Activated B cell treated with CpG ODN at 0.5 μM for 24 hours (primary cell): ENCODE data around the gene PNPLA7. TPM values are rescaled to one million over a fixed set of nuclear protein-coding genes. Genes with fewer than 3 reads are reported as not detected.

ENCODE experiments used
- ATAC-seq: fragments of 200-7000 bp; cut with Tn5 transposase; one replicate; pipeline ENCODE4 v1.10.0; 2021; ENCODE audit warnings: low read depth, mild to moderate bottlenecking, moderate library complexity
- CTCF ChIA-PET: fragments of 350-600 bp; sonication (Branson Sonifier 250); formaldehyde crosslinking; loops from one replicate; lab custom pipeline; 2021; ENCODE audit warnings: antibody characterized with exemption; lab: Charles Lee
- POLR2A ChIA-PET: fragments of 350-600 bp; sonication (Branson Sonifier 250); formaldehyde crosslinking; loops from one replicate; lab custom pipeline; 2021; ENCODE audit warnings: antibody characterized with exemption; lab: Charles Lee
- DNase-seq: peaks from one replicate; pipeline ENCODE4 v3.0.0; 2022
- H3K27ac Mint-ChIP-seq: one replicate; pipeline ENCODE4 v1.8.0; 2020; ENCODE audit warnings: mixed read lengths
- H3K27me3 Mint-ChIP-seq: one replicate; pipeline ENCODE4 v1.8.0; 2021; ENCODE audit warnings: mixed read lengths
- H3K36me3 Mint-ChIP-seq: one replicate; pipeline ENCODE4 v1.8.0; 2021; ENCODE audit warnings: low read depth, mixed read lengths
- H3K4me1 Mint-ChIP-seq: one replicate; pipeline ENCODE4 v1.8.0; 2021; ENCODE audit warnings: mixed read lengths
- H3K4me3 Mint-ChIP-seq: one replicate; pipeline ENCODE4 v1.8.0; 2020; ENCODE audit warnings: mild to moderate bottlenecking, mixed read lengths
- H3K9me3 Mint-ChIP-seq: one replicate; pipeline ENCODE4 v1.8.0; 2020; ENCODE audit warnings: mixed read lengths
- intact Hi-C: fragments of 100-400 bp; cut with micrococcal nuclease; formaldehyde crosslinking; loops from one replicate; pipeline ENCODE4 v1.15.1; 2024
- total RNA-seq: library from RNA; stranded (reverse); gene quantifications from 2 replicates; pipeline ENCODE4 v1.2.3, GENCODE V29; 2022
- TF ChIP-seq, protein P1 (sequence below): fragments of 200-600 bp; IDR thresholded peaks from one replicate; pipeline ENCODE4 v1.8.0; 2022; ENCODE audit warnings: antibody characterized with exemption, mild to moderate bottlenecking

PNPLA7 gene
- total RNA-seq, 1 donor from 2014 or later: 5.5 TPM

DNA sequence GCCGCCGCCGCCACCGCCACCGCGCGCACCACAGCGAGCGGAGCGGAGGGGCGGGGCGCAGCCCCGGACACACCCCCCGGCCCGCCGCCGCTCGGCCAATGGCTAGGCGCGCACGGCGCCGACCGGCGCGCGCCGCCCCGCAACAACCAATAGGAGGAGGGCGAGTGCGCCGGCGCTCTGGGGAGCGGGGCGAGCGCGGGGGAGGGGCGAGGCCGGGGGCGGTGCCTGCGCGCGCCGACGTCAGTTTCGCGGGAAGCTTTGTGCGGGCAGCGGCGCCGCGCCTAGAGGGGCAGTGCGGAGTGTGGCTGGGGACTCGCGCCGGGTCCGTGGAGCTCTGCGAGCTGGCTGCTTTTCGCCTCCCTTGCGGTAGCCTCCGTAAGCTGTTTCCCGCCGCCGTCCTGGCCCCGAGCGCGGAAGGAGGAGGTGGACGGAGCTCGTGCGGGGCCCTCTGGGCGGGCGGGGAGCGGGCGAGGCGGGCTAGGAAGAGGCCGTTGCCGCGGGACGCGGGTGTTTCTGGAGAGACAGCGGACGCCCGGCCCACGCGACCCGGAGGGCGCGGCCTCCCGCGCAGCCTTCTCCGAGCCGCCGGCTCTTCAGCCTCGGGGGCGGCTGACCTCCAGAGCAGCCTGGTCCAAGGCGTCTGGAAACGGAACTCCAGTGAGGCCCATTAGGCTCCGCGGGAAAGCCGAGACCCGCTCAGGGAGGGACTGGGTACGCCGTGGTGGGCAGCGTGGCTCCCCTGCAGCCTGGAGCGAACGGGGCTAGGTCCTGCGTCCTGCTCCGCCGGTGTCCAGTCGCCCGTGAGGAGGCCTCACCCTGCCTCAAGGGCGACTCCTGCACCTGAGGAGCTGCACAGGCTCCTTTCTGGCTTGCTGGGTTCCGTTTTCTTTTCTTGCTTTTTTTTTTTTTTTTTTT, 40.5 kb upstream of the PNPLA7 start, which contains the start of gene ZMYND19:
Gene ZMYND19 (minus strand): TSS at position 44 of the 915 bp plus-strand sequence. CDS start 249 bp downstream, outside the sequence.
- Mint-ChIP-seq H3K36me3 (peaks cover 27% of the 10 kb centered on the region), H3K9me3 (no peaks in the 10 kb centered on the region), H3K27ac (peak within 1 kb of the TSS; percentile 92), H3K4me3 (peak within 1 kb of the TSS; percentile 98), H3K27me3 (peaks cover 1% of the 10 kb centered on the region), H3K4me1 (peaks cover 6% of the 10 kb centered on the region)
- TF ChIP-seq, protein P1, sequence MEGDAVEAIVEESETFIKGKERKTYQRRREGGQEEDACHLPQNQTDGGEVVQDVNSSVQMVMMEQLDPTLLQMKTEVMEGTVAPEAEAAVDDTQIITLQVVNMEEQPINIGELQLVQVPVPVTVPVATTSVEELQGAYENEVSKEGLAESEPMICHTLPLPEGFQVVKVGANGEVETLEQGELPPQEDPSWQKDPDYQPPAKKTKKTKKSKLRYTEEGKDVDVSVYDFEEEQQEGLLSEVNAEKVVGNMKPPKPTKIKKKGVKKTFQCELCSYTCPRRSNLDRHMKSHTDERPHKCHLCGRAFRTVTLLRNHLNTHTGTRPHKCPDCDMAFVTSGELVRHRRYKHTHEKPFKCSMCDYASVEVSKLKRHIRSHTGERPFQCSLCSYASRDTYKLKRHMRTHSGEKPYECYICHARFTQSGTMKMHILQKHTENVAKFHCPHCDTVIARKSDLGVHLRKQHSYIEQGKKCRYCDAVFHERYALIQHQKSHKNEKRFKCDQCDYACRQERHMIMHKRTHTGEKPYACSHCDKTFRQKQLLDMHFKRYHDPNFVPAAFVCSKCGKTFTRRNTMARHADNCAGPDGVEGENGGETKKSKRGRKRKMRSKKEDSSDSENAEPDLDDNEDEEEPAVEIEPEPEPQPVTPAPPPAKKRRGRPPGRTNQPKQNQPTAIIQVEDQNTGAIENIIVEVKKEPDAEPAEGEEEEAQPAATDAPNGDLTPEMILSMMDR: no peak
- peak; percentile 95 for DNase-seq
- peak; percentile 96 for ATAC-seq
- ChIA-PET POLR2A (interaction anchor here (0.6 to 1.8 kb wide), 11 partner anchors 10 to 56 kb away, joined by 3 to 9 read pairs (median 6); partner anchors contain the start of genes ARRDC1, EHMT1 and MRPL41), CTCF (interaction anchor here (1.8 kb wide), 1 partner anchor 12 kb away, joined by 5 read pairs; the partner anchor contains the start of gene DPH7)
- intact Hi-C loops: loop anchor here (1.0 to 5.0 kb wide), 2 partner anchors 15 to 38 kb away; partner anchors contain the start of genes ARRDC1, MRPL41 and PNPLA7

DNA sequence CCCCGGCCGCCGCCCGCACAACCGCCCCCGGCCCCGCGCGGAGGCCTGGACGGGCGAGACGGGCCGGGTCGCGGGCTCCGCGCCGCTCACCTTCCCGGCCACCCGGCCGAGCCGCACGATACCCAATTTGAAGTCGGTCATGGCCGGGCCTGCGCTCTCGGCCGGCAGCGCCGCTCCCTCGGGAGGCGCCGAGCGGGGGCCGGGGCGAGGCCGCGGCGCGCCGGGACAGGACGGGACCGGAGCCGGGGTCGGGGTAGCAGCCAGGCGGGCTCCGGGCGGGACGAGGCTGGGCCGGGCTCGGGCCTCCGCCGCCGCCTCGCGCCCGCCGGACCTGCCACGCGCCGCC, 39.9 kb upstream of the PNPLA7 start:
- no peak for ATAC-seq
- TF ChIP-seq, protein P1: no peak
- POLR2A ChIA-PET: interaction anchor here (0.8 to 1.6 kb wide), 7 partner anchors 11 to 38 kb away, joined by 3 to 9 read pairs (median 6); partner anchors contain the start of genes ARRDC1, EHMT1 and MRPL41

DNA sequence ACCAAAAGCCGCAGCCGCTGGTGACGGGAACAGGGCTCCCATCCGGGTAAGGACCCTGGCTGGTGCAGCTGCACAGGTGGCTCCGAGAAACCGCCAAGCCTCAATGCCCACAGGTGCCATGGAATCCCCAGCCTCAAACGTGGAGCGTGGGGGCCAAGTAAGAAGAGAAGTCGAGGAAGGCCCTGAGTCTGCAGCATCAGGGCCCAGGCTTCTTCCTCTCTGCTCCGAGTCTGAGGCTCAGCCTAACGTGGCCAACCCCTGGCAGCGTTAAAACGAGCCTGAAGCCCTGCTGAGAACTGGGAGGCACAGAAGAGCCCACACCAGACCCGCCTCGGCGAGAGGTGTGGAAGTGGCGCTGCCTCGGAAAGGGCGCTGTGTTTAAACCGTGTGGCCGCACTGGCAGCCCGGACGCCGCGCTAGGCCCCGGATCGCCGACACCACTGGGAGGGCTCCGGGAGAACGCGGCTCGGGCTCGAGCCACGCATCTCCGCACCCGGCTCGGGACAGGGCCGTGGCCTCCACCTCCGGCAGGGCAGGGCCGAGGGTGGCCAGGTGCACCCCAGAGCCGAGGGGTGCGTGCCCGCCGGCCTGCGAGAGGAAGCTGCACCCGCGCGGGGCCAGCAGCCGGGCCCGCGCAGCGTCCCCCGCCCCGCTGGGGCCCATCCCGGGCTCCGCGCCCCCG, 39.4 kb upstream of the PNPLA7 start:
- ATAC-seq (no peak), DNase-seq (peak; percentile 34)
- peaks cover 33% of the 10 kb centered on the region for H3K36me3 Mint-ChIP-seq
- ChIA-PET CTCF (interaction anchor here (1.3 kb wide), 1 partner anchor 10 kb away, joined by 6 read pairs; the partner anchor contains the start of gene DPH7), POLR2A (no interaction called here)
- H3K27ac Mint-ChIP-seq: peak overlapping the region; percentile 46
- no peaks in the 10 kb centered on the region for H3K9me3 Mint-ChIP-seq
- intact Hi-C loops: loop anchor here (1.0 to 5.0 kb wide), 2 partner anchors 16 to 37 kb away; partner anchors contain the start of genes ARRDC1, MRPL41 and PNPLA7
- TF ChIP-seq, protein P1: no peak
- H3K27me3 Mint-ChIP-seq: peaks cover 1% of the 10 kb centered on the region
- peak overlapping the region; percentile 79 for H3K4me3 Mint-ChIP-seq
- peaks cover 6% of the 10 kb centered on the region for H3K4me1 Mint-ChIP-seq

More for the DNA sequence above, 39.9 kb upstream of the PNPLA7 start:
- no peak overlapping the region for H3K27ac Mint-ChIP-seq
- no peak overlapping the region for H3K4me3 Mint-ChIP-seq
- H3K27me3 Mint-ChIP-seq: peaks cover 1% of the 10 kb centered on the region
- CTCF ChIA-PET: interaction anchor here (1.8 kb wide), 1 partner anchor 11 kb away, joined by 5 read pairs; the partner anchor contains the start of gene DPH7
- DNase-seq: no peak
- no peaks in the 10 kb centered on the region for H3K9me3 Mint-ChIP-seq
- H3K4me1 Mint-ChIP-seq: peaks cover 6% of the 10 kb centered on the region
- intact Hi-C loops: loop anchor here (1.0 to 5.0 kb wide), 2 partner anchors 15 to 38 kb away; partner anchors contain the start of genes ARRDC1, MRPL41 and PNPLA7
- peaks cover 33% of the 10 kb centered on the region for H3K36me3 Mint-ChIP-seq

DNA sequence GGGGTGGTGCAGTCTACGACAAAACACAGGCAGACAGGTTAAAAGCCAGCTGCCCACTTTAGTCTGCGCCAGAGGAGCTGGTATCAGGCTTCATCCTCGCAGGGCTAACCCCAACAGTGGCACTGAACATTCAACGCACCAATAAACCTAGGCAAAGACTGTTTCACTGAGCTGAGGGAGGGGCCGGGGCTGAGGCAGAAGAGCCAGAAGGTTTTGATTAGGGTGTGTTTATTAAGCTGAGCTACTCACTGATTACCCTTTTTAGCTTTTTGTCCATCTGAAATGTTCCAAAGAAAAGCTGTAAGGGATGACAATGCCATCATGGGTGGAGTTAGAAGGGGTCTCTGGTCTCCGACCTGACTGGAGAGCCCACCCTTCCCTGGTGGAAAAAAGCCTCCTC, 38.7 kb upstream of the PNPLA7 start:
- TF ChIP-seq, protein P1: no peak
- no peaks in the 10 kb centered on the region for H3K9me3 Mint-ChIP-seq
- peak overlapping the region; percentile 19 for H3K4me3 Mint-ChIP-seq
- ATAC-seq: no peak
- ChIA-PET POLR2A (no interaction called here), CTCF (interaction anchor here (1.3 kb wide), 1 partner anchor 10 kb away, joined by 6 read pairs; the partner anchor contains the start of gene DPH7)
- H3K27me3 Mint-ChIP-seq: peaks cover 1% of the 10 kb centered on the region
- DNase-seq: no peak
- peaks cover 6% of the 10 kb centered on the region for H3K4me1 Mint-ChIP-seq
- intact Hi-C loops: no loop called here
- no peak overlapping the region for H3K27ac Mint-ChIP-seq
- H3K36me3 Mint-ChIP-seq: peaks cover 37% of the 10 kb centered on the region
